HG02678 (cell line): ENCODE results near the gene CT45A3.
"Not testable (repeated sequence)": the region's sequence is repeated elsewhere in the genome, so short reads cannot be mapped to it uniquely, and the experiment has no call there.

Source experiments
- ATAC-seq: cut with Tn5 transposase; IDR thresholded peaks from one replicate; pipeline ENCODE4 v1.9.1; 2021; ENCODE audit warnings: mild to moderate bottlenecking, moderate library complexity; ENCODE audit not compliant: unreplicated experiment

CT45A3 gene, protein sequence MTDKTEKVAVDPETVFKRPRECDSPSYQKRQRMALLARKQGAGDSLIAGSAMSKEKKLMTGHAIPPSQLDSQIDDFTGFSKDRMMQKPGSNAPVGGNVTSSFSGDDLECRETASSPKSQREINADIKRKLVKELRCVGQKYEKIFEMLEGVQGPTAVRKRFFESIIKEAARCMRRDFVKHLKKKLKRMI

DNA sequence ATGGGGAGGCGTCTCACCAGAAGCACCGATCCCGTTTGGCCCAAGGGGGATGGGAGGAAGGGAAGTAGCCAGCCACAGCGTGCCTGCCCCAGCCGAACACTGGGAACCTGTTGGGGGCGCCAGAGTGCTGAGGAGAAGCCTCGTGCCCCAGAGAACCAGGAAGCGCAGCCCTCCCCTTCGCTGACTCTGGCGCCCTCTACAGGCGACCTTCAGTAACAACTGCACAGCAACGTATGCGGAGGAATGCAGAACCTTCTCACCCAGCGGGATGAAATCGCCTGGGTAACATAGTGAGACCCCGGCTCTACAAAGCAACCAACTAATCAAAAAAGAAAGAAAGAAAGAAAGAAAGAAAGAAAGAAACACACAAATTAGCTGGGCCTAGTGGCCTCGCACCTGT is at the start of gene CT45A3:
Gene CT45A3 (minus strand): TSS at position 101 of the 400 bp plus-strand sequence. CDS start 3,747 bp downstream, outside the sequence.
- not testable (repeated sequence) for ATAC-seq

- not testable (repeated sequence) for ATAC-seq
These were observed 34.7 kb upstream of the CT45A3 start, which contains the start of gene CT45A6 for GRCh38 chrX:135802687-135803086. CT45A6 (minus strand) TSS chrX:135802787; CDS start chrX:135798993, 3,794 bp downstream.

- ATAC-seq = not testable (repeated sequence)
These were observed 17.4 kb upstream of the CT45A3 start, which contains the start of gene CT45A5 for GRCh38 chrX:135785403-135785802. CT45A5 (minus strand) TSS chrX:135785503; CDS start chrX:135781729, 3,774 bp downstream.

DNA sequence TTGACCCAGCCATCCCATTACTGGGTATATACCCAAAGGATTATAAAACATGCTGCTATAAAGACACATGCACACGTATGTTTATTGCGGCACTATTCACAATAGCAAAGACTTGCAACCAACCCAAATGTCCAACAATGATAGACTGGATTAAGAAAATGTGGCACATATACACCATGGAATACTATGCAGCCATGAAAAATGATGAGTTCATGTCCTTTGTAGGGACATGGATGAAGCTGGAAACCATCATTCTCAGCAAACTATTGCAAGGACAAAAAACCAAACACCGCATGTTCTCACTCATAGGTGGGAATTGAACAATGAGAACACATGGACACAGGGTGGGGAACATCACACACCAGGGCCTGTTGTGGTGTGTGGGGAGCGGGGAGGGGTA is 23.3 kb downstream of the CT45A3 start:
- not testable (repeated sequence) for ATAC-seq

GRCh38 chrX:135741192-135741715 is 26.7 kb downstream of the CT45A3 start:
- ATAC-seq = no peak

DNA sequence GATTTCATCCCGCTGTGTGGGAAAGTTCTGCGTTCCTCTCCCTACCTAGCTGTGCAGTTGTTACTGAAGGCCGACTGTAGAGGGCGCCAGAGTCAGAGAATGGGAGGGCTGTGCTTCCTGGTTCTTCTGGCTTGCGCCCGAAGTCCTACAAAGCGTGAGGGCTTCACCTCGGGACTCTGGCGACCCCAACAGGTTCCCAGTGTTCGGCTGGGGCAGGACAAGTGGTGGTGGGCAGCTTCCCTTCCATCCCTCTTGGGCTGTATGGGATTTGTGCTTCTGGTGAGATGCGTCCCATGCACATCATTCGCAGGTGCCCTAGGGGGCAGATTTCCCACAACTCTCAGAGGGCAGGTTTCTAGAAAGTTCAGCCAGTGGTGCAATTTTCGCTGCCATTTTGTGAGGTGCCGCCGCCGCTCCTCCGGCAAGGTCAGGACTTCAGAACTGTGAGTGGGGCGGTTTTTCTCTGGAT is 27.3 kb downstream of the CT45A3 start:
- peak; percentile 57 for ATAC-seq

GRCh38 chrX:135737366-135738071 is 30.5 kb downstream of the CT45A3 start:
- no peak for ATAC-seq

- ATAC-seq = not testable (repeated sequence)
These were observed 33.3 kb downstream of the CT45A3 start for GRCh38 chrX:135734666-135735065.

- ATAC-seq = no peak
These were observed 54.2 kb downstream of the CT45A3 start for GRCh38 chrX:135713795-135714194.

DNA sequence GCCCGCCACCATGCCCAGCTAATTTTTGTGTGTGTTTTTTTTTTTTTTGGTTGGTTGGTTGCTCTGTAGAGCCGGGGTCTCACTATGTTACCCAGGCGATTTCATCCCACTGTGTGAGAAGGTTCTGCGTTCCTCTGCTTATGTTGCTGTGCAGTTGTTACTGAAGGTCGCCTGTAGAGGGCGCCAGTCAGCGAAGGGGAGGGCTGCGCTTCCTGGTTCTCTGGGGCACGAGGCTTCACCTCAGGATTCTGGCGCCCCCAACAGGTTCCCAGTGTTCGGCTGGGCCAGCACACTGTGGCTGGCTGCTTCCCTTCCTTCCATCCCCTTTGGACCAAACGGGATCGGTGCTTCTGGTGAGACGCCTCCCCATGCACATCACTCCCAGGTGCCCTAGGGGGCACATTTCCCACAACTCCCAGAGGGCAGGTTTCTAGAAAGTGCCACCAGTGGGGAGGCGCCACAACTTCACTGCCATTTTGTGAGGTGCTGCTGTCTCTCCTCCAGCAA is 54.8 kb downstream of the CT45A3 start, which contains the start of gene CT45A1:
Gene CT45A1 (plus strand): TSS at position 457 of the 507 bp plus-strand sequence. CDS start 5,302 bp downstream, outside the sequence.
- ATAC-seq = not testable (repeated sequence)
